Gastroesophageal sphincter (tissue), 4 donors: ENCODE results near the gene ABCF1. TPM values are rescaled to one million over a fixed set of nuclear protein-coding genes. Genes with fewer than 3 reads are reported as not detected.

Experiments
- ATAC-seq: fragments of 150-250 bp; one replicate; pipeline ENCODE4 v1.9.1; 2016; ENCODE audit warnings: mild to moderate bottlenecking, moderate library complexity
- H3K27ac ChIP-seq, 4 donors: fragments of 200-600 bp; sonication (generic) in 3 of 4; 1 replicate in 3 of 4; 2 replicates in 1 of 4; pipeline ENCODE4 v1.5.1; 2016 to 2019
- H3K27me3 ChIP-seq: fragments of 200-600 bp; sonication (generic); one replicate; pipeline ENCODE4 v1.5.1; 2019
- H3K36me3 ChIP-seq, 2 donors: fragments of 200-600 bp; sonication (generic); one replicate each; pipeline ENCODE4 v1.5.1; 2019; ENCODE audit warnings: control low read depth in 1 of 2
- H3K4me1 ChIP-seq, 3 donors: fragments of 200-600 bp; sonication (generic); 1 replicate in 2 of 3; 2 replicates in 1 of 3; pipeline ENCODE4 v1.5.1; 2016 to 2019; ENCODE audit warnings: control low read depth in 2 of 3
- H3K4me3 ChIP-seq, 2 donors: fragments of 200-600 bp; sonication (generic); one replicate each; pipeline ENCODE4 v1.5.1; 2019; ENCODE audit warnings: mild to moderate bottlenecking in 1 of 2, moderate library complexity in 1 of 2
- H3K9me3 ChIP-seq, 3 donors: fragments of 200-600 bp; sonication (generic); one replicate each; pipeline ENCODE4 v1.5.1; 2017 to 2019; ENCODE audit warnings: control low read depth in 2 of 3
- EP300 ChIP-seq: sonication (generic); formaldehyde crosslinking; IDR thresholded peaks from one replicate; pipeline ENCODE4 v1.6.1; 2017; ENCODE audit warnings: antibody characterized with exemption, mild to moderate bottlenecking
- POLR2A ChIP-seq, 2 donors: fragments of 450-650 bp; IDR thresholded peaks; one replicate each; pipeline ENCODE4 v1.6.1; 2017; ENCODE audit warnings: antibody characterized with exemption in 2 of 2, mild to moderate bottlenecking in 2 of 2, moderate library complexity in 1 of 2
- POLR2AphosphoS5 ChIP-seq: sonication (generic); formaldehyde crosslinking; IDR thresholded peaks from one replicate; pipeline ENCODE4 v1.6.1; 2017; ENCODE audit warnings: antibody characterized with exemption
- WGBS, 2 donors: methylation state at CpG; one replicate each; pipeline ENCODE4 v1.1.5; 2018; ENCODE audit warnings: low coverage in 1 of 2; 5-methylcytosine and 5-hydroxymethylcytosine counted together
- total RNA-seq, 4 donors: library from RNA; depleted of rRNA; stranded (reverse); fragments of >200 nt; gene quantifications; one replicate each; pipeline ENCODE4 v1.1.0, GENCODE V29; 2016
- TF ChIP-seq, protein P1 (sequence below), 4 experiments: fragments of 200-600 bp in 2 of 4; fragments of 450-650 bp in 2 of 4; sonication (generic) in 1 of 4; IDR thresholded peaks; one replicate each; pipeline ENCODE4 v1.5.1; 2017 to 2019; ENCODE audit warnings: antibody characterized with exemption in 4 of 4, mild to moderate bottlenecking in 2 of 4, moderate library complexity in 2 of 4

Gene ABCF1
- total RNA-seq, 4 donors from 2014 or later = 42.8 to 63.6 (median 47.4) TPM

DNA sequence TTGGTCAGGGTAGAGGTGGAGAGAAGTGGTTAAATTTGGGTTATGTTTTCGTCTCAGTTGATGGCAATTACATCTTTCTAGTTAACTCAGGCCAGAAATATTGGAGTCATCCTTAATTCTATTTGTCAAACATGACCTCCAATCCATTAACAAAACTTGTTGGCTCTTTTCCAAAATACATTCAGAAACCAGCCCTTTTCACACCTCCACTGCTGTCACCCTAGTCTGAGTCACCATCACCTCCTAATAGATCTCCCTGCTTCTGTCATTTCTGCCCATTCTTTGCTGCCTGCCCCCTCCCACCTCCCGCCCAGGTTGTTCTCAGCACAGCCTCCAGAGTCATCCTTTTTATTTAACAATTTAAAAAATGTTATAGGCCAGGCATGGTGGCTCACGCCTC lies 3.0 kb upstream of the ABCF1 start:
- H3K27ac ChIP-seq = no peak overlapping the region
- no peaks in the 10 kb centered on the region for H3K27me3 ChIP-seq
- ATAC-seq = no peak
- TF ChIP-seq EP300 (no peak), POLR2AphosphoS5 (no peak), POLR2A (IDR thresholded peaks at IDR 0.05) (no peak)
- TF ChIP-seq, protein P1, sequence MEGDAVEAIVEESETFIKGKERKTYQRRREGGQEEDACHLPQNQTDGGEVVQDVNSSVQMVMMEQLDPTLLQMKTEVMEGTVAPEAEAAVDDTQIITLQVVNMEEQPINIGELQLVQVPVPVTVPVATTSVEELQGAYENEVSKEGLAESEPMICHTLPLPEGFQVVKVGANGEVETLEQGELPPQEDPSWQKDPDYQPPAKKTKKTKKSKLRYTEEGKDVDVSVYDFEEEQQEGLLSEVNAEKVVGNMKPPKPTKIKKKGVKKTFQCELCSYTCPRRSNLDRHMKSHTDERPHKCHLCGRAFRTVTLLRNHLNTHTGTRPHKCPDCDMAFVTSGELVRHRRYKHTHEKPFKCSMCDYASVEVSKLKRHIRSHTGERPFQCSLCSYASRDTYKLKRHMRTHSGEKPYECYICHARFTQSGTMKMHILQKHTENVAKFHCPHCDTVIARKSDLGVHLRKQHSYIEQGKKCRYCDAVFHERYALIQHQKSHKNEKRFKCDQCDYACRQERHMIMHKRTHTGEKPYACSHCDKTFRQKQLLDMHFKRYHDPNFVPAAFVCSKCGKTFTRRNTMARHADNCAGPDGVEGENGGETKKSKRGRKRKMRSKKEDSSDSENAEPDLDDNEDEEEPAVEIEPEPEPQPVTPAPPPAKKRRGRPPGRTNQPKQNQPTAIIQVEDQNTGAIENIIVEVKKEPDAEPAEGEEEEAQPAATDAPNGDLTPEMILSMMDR (IDR thresholded peaks at IDR 0.05) = no peak
- H3K4me1 ChIP-seq = peaks cover 5 to 32% (median 17%) of the 10 kb centered on the region in 3 donors
- 44 to 65% methylated on average over 2 of the region's 3 CpGs for WGBS, 2 donors
- peaks cover 0 to 6% of the 10 kb centered on the region in 2 donors for H3K36me3 ChIP-seq
- H3K4me3 ChIP-seq = no peak overlapping the region
- no peaks in the 10 kb centered on the region for H3K9me3 ChIP-seq

DNA sequence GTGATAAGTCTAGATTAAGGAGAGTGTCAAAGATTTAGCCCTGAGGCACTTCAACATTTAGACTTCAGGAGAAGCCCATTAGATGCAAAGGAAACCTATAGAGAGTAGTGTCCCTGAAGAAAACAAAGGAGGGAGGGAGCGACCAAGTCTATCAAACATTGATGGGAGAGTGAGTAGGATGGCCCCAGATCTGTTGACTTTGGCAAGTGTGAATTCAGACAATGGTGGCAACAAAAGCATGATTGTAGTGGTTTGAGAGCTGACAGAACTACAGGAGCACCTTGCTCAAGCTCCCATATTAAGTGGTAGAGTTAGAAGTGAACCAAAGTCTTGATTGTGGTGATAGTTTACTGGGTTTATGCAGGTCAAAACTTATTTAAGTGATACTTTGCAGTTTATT lies 979 bp upstream of the ABCF1 start:
- H3K9me3 ChIP-seq = no peaks in the 10 kb centered on the region
- H3K36me3 ChIP-seq = peaks cover 0 to 4% of the 10 kb centered on the region in 2 donors
- no peaks in the 10 kb centered on the region for H3K27me3 ChIP-seq
- peaks cover 5 to 51% (median 17%) of the 10 kb centered on the region in 3 donors for H3K4me1 ChIP-seq
- H3K27ac ChIP-seq = peak overlapping the region in 3 of 4 donors; percentile 85 to 92 (median 87)
- no peak for ATAC-seq
- peak overlapping the region; percentile 52 to 69 for H3K4me3 ChIP-seq
- TF ChIP-seq, protein P1 (IDR thresholded peaks at IDR 0.05) = no peak
- TF ChIP-seq POLR2A (IDR thresholded peaks at IDR 0.05) = no peak
- TF ChIP-seq POLR2AphosphoS5 = no peak
- no peak for TF ChIP-seq EP300
- 69 to 83% methylated on average over 1 of the region's 1 CpG for WGBS, 2 donors

DNA sequence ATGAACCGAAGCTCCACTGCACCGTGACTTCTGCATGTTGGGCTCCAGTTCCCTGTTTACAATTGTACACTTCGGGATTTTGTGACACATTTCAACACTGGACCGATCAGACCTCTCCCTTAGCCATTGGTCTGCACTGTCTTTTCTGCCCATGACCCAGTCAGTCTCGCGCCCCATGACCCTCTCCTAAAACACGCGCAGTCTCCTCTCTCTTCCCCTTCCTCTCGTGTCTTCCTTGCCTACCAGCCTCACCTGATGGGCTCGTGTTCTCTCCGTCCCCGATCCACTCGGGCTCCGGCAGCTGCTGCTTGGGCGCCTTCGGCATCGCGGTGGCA lies 535 bp upstream of the ABCF1 start:
- H3K4me3 ChIP-seq = peak overlapping the region; percentile 52 to 69
- TF ChIP-seq POLR2AphosphoS5 = no peak
- TF ChIP-seq EP300 = no peak
- no peak for TF ChIP-seq POLR2A (IDR thresholded peaks at IDR 0.05)
- TF ChIP-seq, protein P1 (IDR thresholded peaks at IDR 0.05) = no peak

DNA sequence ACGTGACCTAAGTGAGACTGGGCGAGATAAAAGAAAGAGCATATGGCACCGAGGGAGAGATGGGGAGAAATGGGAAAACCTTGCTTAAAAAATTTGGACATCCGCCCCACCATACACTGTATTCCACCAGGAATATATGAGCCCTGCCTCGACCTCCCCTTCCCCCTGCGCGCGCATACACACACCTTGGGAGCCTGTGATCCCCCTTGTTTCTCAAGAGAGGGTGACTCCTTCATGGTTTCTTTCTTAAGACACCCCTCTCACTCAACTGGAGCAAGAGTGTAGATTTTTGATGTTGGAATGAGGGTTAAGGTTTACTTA lies 480 bp downstream of the ABCF1 start:
- peak overlapping the region; percentile 52 to 69 for H3K4me3 ChIP-seq
- no peaks in the 10 kb centered on the region for H3K27me3 ChIP-seq
- WGBS, 2 donors = 0% methylated on average over 7 to 8 of the region's 8 CpGs
- no peak for ATAC-seq
- H3K36me3 ChIP-seq = peaks cover 0 to 15% of the 10 kb centered on the region in 2 donors
- TF ChIP-seq POLR2A (IDR thresholded peaks at IDR 0.05) (no peak), EP300 (no peak), POLR2AphosphoS5 (no peak)
- TF ChIP-seq, protein P1 (IDR thresholded peaks at IDR 0.05) = no peak
- peak overlapping the region; percentile 58 to 92 (median 86) for H3K27ac ChIP-seq
- H3K4me1 ChIP-seq = peaks cover 5 to 58% (median 17%) of the 10 kb centered on the region in 3 donors
- H3K9me3 ChIP-seq = no peaks in the 10 kb centered on the region

More for the DNA sequence above, 535 bp upstream of the ABCF1 start:
- ATAC-seq = peak; percentile 28
- WGBS, 2 donors = 1 to 3% methylated on average over 4 to 15 of the region's 18 CpGs
- H3K4me1 ChIP-seq = peaks cover 5 to 55% (median 17%) of the 10 kb centered on the region in 3 donors
- H3K27ac ChIP-seq = peak overlapping the region; percentile 81 to 92 (median 86)
- H3K9me3 ChIP-seq = no peaks in the 10 kb centered on the region
- H3K36me3 ChIP-seq = peaks cover 0 to 8% of the 10 kb centered on the region in 2 donors
- H3K27me3 ChIP-seq = no peaks in the 10 kb centered on the region

DNA sequence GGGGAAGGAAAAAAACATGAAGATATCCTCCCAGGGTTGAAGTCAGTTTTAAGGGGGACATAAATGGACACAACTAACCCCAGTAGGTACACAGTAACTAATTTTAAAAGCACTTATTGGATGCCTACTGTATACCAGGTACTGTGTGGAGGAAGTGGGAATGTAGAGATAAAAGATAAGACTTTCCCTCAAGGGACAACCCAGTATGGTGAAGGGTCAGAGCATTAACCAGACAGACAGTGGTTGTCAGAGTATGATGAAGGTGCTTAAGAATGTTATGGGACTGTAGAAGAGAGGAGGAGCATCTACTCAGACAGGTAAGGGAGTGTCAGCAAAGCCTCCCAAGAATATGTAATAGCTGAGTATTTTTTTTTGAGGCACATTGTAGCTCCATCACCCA lies 906 bp downstream of the ABCF1 start:
- no peak for ATAC-seq
- H3K4me3 ChIP-seq = peak overlapping the region; percentile 52 to 69
- TF ChIP-seq EP300 = no peak
- no peak for TF ChIP-seq POLR2A (IDR thresholded peaks at IDR 0.05)
- TF ChIP-seq POLR2AphosphoS5 = no peak
- TF ChIP-seq, protein P1 (IDR thresholded peaks at IDR 0.05) = no peak
- peak overlapping the region; percentile 58 to 92 (median 86) for H3K27ac ChIP-seq
- H3K36me3 ChIP-seq = peaks cover 0 to 19% of the 10 kb centered on the region in 2 donors
- no peaks in the 10 kb centered on the region for H3K27me3 ChIP-seq
- no peaks in the 10 kb centered on the region for H3K9me3 ChIP-seq
- H3K4me1 ChIP-seq = peaks cover 5 to 58% (median 17%) of the 10 kb centered on the region in 3 donors
